ENCODE data around the gene UVRAG. TPM values are rescaled to one million over a fixed set of nuclear protein-coding genes. Genes with fewer than 3 reads are reported as not detected.
"Not testable (repeated sequence)": the region's sequence is repeated elsewhere in the genome, so short reads cannot be mapped to it uniquely, and the experiment has no call there.

Gene UVRAG
- total RNA-seq, 1 experiment from 2014 or later, result 9.2 TPM

- DNase-seq (ENCODE audit: extremely low read depth, low read depth), result no peak
Observed at GRCh38 chr11:75910426-75911145, 95.6 kb downstream of the UVRAG start.

- no peak for DNase-seq (ENCODE audit: extremely low read depth, low read depth)
Observed at GRCh38 chr11:75911459-75911858, 96.4 kb downstream of the UVRAG start.

DNA sequence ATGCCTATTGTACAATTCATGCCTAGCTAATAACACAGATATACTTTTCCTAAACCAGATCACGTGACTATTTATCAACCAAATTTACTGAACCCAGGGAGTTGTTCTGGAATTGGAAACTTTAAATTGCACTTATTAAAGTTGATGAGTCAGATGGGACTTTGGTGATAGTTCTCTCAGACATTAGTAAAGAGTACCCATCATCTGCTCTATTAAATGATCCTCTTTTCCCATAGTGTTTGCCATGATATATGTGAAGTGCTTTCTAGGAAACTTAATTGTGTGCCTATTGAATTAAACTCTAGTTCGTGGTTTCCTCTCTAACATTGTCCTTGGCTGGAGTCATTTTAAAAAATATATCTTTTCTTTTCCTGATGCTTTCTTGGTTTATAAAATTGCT is 99.0 kb downstream of the UVRAG start:
- DNase-seq (ENCODE audit: extremely low read depth, low read depth), result no peak

GRCh38 chr11:75916882-75917281 is 101.9 kb downstream of the UVRAG start:
- DNase-seq (ENCODE audit: extremely low read depth, low read depth), result no peak

- no peak for DNase-seq (ENCODE audit: extremely low read depth, low read depth)
Observed at GRCh38 chr11:75918331-75918730, 103.3 kb downstream of the UVRAG start.

DNA sequence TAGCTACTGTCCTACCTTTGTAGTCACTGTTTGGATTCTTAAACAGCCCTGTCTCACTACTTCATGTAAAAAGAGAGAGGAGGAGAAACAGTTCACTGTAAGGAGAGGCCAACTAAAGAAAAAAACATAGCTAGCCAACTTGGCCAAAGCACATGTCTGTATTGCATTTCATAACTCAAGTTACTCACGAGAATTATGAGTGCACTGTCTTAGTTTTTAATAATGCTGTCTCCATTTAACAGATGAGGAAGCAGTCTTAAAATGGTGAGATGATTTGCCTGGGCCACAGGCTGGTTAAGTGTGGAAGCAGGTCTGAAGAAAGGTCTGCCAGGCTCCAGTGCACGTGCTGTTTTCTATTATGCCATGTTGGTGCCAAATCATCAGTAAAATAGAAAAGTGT is 104.5 kb downstream of the UVRAG start:
- DNase-seq (ENCODE audit: extremely low read depth, low read depth), result no peak

DNA sequence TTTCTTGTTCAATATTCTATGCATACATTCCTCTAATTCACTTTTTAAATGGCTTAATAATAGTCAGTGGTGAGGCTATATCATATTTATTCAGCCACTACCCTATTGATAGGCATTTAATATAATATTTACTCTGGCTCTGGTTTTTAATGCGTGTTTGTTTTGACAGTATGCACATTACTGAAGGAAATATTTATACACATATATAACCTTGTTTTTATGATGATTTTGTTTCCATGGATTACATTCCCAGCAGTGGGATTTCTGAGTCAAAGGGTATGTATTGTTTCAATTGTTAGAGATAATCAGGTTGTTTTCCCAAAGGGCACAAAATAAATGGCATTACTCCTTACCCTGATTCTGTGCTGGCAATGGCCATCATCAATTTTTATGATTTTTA is 105.8 kb downstream of the UVRAG start:
- no peak for DNase-seq (ENCODE audit: extremely low read depth, low read depth)

GRCh38 chr11:75921808-75922207 is 106.8 kb downstream of the UVRAG start:
- DNase-seq (ENCODE audit: extremely low read depth, low read depth), result no peak

- no peak for DNase-seq (ENCODE audit: extremely low read depth, low read depth)
Observed at GRCh38 chr11:75924966-75925784, 110.2 kb downstream of the UVRAG start.

DNA sequence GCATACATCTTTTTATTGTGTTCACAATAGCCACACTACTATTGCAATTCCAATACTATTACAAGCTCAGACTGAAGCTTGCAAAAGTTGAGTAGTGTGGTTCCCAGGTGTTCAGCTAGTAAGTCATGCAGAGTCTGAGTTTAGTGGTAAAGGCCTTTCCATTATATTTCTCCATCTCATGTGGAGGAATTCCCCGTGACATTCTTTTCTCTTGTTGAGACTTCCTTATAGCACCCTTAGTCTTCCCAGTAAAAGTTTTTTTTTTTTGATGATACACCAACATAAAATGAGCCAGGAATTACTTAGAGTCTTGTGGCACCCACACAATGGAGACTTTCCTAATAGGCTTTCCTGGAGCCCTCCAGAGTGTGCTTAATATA is 110.8 kb downstream of the UVRAG start:
- no peak for DNase-seq (ENCODE audit: extremely low read depth, low read depth)

- DNase-seq (ENCODE audit: extremely low read depth, low read depth), result no peak
Observed at GRCh38 chr11:75929706-75930105, 114.7 kb downstream of the UVRAG start.

GRCh38 chr11:75930534-75930933 is 115.5 kb downstream of the UVRAG start:
- DNase-seq (ENCODE audit: extremely low read depth, low read depth), result no peak

DNA sequence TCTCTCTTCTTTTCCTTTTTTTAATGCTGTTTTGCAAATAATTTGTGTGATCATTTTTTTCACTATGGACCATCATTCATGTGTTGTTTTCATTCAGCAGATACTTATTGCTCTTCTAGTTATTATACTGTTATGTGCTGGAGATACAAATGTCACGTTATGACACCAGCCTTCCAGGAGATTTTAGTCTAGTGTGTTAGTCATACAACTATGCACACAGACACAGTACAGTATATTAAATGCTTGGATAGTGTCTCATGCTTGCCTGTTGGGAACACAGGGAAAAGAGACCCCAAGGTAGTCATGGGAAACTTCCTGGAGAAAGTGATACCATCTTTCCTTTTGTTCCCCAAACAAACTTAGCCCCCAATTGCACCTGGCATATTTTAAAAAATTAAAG is 116.1 kb downstream of the UVRAG start:
- no peak for DNase-seq (ENCODE audit: extremely low read depth, low read depth)

GRCh38 chr11:75933736-75934135 is 118.7 kb downstream of the UVRAG start:
- not testable (repeated sequence) for DNase-seq (ENCODE audit: extremely low read depth, low read depth)

DNA sequence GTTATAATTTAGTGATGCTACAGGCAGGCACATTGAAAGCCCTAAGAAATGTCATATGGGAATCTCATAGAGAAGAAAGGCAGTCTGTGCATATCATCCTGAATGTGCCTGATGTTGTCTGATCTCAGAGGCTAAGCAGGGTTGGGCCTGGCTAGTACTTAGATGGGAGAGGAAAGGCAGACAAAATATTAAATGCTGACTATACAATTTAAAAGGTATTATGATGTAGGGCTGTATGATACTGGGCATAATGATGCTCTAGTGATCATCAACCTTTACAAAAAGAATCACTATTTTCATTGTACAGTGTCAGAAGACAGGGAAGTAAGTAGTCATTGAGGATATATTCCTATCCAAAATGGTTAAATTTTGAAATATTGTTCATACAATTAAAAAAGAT is 119.8 kb downstream of the UVRAG start:
- DNase-seq (ENCODE audit: extremely low read depth, low read depth), result no peak

DNA sequence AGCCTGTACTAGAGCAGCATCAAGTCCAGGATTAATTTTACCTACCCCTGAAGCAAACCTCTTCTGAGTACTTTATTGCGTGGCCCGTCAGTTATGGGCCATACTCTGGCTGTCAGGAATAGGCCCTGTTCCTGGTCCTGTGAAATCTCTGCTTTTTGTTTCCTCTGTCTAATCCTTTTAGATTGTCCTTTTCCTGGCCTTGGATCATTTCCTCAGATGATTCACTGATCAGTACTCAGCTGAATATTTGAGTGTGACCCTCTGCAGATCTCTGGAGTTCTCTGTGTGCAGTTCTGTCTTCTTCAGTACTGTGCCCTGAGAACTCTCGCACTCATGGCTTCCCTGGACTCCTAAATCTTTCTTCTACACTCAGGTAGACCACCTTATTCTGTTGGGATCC is 123.5 kb downstream of the UVRAG start:
- DNase-seq (ENCODE audit: extremely low read depth, low read depth), result no peak

DNA sequence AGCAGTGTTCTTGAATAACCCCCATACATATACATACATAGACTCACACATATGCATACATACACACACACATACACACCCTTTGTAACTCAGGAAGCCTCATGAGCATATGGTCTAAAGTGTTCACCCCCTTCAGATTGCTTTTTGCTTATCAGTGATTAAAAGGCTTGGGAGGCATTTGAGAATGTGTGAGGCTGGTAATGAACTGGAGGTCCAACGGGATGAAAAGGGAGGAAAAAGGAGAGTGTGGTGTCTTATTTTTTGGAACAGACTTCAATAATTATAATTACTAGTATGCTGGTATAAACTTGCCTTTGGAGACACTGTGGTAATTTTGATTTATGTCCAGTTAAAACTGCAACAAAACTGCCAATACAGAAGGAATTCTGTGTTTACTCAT is 124.5 kb downstream of the UVRAG start:
- DNase-seq (ENCODE audit: extremely low read depth, low read depth), result no peak

DNA sequence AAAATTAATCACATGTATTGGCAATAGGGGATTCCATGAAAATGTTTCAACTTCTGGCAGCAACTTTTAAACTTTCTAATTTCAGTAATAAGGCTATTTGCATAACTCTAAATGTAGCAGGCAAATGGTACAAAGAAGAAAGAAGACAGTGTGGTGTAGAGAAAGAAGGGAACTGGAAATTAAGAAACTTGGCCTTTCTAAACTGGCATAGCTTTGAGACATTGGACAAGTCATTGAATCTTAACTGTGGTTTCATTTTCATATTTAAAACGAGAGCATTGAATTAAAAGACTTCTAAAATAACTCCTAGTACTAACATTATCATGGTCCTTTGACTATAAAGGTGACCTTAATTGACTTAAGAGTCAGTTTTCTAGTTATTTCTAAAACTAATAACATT is 125.0 kb downstream of the UVRAG start:
- no peak for DNase-seq (ENCODE audit: extremely low read depth, low read depth)

GRCh38 chr11:75940911-75941310 is 125.9 kb downstream of the UVRAG start:
- no peak for DNase-seq (ENCODE audit: extremely low read depth, low read depth)

- DNase-seq (ENCODE audit: extremely low read depth, low read depth), result no peak
Observed at GRCh38 chr11:75944515-75944914, 129.5 kb downstream of the UVRAG start.

DNA sequence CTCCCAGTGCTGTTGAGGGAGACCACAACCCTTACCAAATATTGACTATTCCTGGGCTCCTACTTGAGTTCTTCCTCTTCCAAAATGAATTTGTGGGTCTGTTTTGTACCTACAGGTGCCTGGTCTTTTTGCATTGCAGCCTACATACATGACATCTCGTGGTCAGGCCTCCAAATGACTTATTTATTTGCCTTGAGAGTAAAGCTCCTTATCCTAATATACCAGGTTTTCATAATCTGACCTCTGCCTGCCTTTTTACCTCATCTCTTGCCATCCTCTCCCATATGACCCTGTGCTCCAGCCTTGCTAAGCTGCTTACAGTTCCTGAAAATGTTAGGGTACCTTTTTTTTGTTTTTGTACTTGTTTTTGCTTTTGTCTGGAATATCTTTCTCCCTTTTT is 130.4 kb downstream of the UVRAG start:
- DNase-seq (ENCODE audit: extremely low read depth, low read depth), result no peak

DNA sequence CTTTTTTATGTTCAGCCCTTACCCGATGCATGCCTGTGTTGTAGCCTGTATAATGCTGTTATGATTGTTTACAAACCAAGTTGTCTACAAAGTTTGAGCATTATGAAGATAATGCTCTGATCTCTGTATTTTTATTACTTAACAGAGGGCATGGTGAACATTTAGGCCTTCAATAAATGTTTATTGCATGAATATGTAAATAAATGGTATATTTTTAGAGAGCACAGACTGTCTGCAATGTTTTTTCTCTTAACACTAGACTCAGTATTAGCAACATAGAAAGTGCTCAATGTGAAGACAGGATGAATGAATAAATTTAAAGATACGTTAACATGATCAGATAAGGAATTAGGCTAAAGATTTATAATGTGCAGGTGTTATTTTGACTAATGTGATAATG is 130.9 kb downstream of the UVRAG start:
- DNase-seq (ENCODE audit: extremely low read depth, low read depth), result no peak
